GM18909 (cell line): ENCODE data around the gene MPV17L2.
A peak's percentile ranks its signal among the peaks of the same experiment; 100 is the strongest.

Experiments used
- ATAC-seq: cut with Tn5 transposase; IDR thresholded peaks from one replicate; pipeline ENCODE4 v1.9.1; 2021; ENCODE audit warnings: mild to moderate bottlenecking; ENCODE audit not compliant: unreplicated experiment, poor library complexity

The MPV17L2 gene

GRCh38 chr19:18211683-18212082 lies 18.7 kb downstream of the MPV17L2 start:
- ATAC-seq, result no peak

GRCh38 chr19:18214779-18215433 lies 21.9 kb downstream of the MPV17L2 start:
- ATAC-seq, result no peak

- no peak for ATAC-seq
These were observed 23.8 kb downstream of the MPV17L2 start for GRCh38 chr19:18216789-18217188.

DNA sequence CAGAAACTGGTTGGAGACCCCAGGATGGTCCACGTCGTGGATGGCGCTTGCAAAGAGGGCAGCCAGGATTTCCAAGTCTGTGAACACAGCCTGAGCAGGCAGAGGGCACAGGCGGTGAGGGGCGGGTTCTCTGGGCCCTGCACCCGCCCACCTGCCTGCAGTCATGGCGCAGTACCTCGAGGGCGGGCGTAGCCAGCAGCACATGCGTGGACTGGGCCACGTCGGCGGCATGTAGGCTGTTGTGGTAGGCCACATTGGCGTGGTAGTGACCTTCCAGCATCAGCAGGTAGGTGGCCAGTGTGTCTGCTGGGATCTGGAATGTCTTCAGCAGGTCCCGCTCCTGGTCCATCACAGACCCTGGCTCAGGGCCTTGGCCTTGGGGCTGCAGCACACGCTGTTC lies 25.1 kb downstream of the MPV17L2 start:
- no peak for ATAC-seq

- ATAC-seq, result no peak
These were observed 25.6 kb downstream of the MPV17L2 start for GRCh38 chr19:18218600-18218999.

DNA sequence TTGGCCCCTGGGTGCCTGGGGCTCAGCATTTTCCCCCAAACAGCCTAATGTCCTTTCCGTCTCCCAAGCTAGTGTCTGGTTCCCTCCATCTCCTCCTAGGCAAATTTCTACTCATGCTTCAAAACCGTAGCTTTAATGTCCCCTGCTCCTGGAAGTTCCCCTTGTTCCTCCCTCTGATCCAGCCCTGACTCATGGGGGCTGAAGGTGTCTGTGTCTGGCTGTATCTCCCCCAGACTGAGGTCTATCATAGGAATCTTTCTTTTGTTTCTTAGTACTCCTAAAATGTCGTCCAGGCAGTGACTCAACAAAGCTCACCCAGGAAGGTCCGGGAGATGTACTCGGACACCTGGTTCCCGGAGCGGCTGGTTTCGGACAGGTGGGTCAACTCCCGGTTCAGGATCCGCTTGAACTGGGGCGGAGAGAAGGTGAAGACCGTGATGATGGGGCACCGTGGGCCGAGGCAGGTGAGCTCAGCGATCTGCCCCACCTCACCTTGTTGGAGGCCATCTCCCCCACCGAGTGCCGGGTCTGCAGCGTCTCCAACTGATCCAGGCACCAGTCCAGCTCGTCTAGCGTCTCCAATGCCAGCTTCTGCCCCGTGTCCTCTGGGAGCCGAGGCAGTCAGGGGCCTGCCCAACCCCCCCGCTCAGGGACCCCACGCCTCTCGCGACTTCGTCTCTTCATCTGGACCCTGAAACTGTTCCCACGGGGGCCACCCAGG lies 27.1 kb downstream of the MPV17L2 start:
- ATAC-seq, result no peak

DNA sequence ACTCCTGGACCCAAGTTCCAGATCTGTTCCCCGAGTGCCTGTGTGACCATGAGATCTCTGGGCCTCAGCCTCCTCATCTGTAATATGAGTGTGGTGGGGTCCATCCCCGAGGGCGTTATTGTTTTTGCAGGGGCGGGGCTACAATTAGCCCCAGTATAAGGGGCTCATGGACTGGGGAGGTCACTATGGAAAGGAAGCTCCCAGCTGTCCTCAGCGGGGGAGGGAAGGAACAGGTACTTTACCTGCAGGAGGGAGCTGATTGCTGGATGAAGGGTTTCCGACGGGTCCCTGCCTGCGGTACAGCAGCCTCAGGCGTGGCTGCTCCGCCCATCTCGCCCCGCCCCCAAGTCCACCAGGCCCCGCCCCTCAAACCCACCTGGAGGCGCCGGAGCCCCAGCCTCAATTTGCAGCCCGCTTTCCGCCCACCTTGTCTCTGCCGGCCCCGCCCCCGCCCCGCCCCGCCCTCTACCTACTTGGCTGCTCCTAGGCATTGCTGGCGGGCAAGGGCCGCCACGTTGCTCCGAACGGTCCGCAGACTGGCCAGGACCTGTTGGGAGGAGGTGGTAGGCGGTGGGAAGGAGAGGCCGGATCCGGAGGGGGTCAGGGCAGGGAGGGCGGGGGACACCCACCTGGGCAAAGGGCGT lies 27.7 kb downstream of the MPV17L2 start:
- ATAC-seq, result no peak

- no peak for ATAC-seq
These were observed 29.1 kb downstream of the MPV17L2 start for GRCh38 chr19:18221815-18222725.

DNA sequence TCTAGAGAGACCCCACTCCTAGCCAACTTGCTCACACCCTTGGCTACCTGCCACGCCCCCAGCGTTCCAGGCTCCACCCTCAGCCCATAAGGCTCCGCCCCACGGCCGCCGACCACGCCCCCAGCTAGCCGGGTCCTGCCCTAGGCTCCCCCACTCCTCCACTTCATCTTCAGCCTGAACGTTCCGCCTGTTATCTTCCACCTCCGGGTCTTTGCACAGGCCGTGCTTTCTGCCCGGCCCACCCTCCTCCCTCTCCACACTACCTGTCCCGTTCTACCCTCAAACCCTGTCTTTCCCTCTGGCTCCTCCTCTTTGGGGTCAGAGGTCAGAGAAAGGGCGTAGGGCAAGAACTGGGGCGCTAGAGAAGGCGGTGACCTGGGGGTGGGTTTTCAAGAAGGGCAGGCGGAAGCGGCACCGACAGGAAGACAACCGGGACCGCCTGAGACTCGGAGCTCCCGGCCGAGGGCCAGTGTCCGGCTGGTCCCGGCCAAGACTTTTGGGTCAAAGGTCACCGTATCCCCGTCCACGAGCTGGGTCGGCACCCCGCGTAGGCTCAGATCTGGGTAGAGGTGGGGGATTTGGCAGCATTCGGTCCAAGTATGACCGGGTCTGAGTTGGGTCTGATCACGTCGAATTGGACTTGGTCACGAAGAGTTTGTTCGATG lies 31.0 kb downstream of the MPV17L2 start:
- ATAC-seq, result no peak

GRCh38 chr19:18224525-18225354 lies 31.7 kb downstream of the MPV17L2 start:
- ATAC-seq, result peak; percentile 93

DNA sequence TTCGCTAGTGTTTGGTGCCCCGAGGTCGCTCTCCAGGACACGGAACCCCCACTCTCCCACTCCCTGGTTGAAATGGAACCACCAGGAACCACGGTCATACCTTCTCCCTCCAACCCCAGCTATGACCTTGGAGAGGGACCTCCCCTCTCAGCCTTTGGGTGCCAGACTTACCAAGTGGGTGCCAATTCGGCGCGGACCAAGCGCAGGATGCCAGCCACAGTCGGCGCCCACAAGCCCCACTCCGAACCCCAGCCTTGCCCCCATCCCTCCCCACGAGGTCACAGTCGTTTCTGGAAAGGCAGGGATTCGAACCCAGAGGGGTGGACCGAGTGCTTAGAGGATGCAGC lies 32.3 kb downstream of the MPV17L2 start:
- no peak for ATAC-seq

GRCh38 chr19:18225702-18226468 lies 32.9 kb downstream of the MPV17L2 start, which contains the start of gene PDE4C:
Gene PDE4C (minus strand): TSS chr19:18226438. CDS start chr19:18226415, 23 bp downstream.
- ATAC-seq, result no peak

- ATAC-seq, result no peak
These were observed 34.1 kb downstream of the MPV17L2 start for GRCh38 chr19:18226956-18227780.

DNA sequence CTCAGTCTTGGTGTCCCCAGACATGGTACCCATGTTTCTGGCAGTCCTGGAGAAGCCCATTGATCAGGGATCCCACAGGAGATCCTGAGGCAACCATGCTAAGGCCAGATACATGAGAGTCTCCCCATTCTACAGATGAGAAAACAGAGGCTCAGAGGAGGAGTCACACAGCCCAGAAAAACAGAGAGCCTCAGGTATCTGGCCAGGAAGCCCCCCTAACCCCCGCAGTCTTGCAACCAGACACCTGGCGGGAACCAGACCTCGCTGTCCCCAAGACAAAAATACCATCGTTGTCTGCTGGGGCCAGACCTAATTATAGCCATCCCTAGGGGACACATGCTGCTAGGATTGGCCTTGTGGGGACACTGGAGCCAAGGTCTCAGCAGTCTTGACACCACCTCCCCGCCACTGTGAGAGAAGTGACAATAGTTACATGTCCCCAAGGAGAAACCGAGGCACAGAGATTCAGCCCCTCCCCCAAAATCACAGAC lies 34.8 kb downstream of the MPV17L2 start:
- ATAC-seq, result no peak

DNA sequence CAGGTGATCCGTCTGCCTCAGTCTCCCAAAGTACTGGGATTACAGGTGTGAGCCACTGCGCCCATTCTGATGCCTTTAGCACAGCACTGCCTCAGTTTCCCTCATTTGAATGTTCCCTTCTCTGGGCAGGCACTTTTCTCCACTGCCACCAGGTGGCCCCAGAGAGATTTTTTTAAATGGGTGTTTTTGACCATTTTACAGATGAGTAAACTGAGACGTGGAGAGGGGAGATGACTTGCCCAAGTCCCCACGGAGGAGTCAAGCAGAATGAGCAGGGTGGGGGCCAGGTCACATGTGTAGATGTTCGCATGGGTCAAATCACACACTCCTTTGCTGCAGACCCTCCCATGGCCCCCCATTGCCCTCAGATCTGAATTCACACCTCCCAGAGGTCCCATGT lies 36.5 kb downstream of the MPV17L2 start:
- ATAC-seq, result no peak

- no peak for ATAC-seq
These were observed 36.9 kb downstream of the MPV17L2 start for GRCh38 chr19:18229915-18230314.

GRCh38 chr19:18230941-18231734 lies 38.1 kb downstream of the MPV17L2 start:
- no peak for ATAC-seq
